GM23248 (cell line): ENCODE measurements around the gene EFEMP2. TPM values are rescaled to one million over a fixed set of nuclear protein-coding genes. Genes with fewer than 3 reads are reported as not detected.

Source experiments
- DNase-seq: peaks from one replicate; pipeline ENCODE4 v3.0.0-alpha.2; 2015
- H2AFZ ChIP-seq: fragments of 200-600 bp; sonication (generic); 2 replicates; pipeline ENCODE4 v1.6.1; 2016; ENCODE audit warnings: antibody characterized with exemption
- H3F3A ChIP-seq: fragments of 200-600 bp; sonication (generic); 2 replicates; pipeline ENCODE4 v1.6.1; 2016; ENCODE audit warnings: mild to moderate bottlenecking, antibody characterized with exemption, mixed run types; ENCODE audit not compliant: insufficient read depth
- H3K27ac ChIP-seq: fragments of 200-600 bp; sonication (generic); 2 replicates; pipeline ENCODE4 v1.5.1; 2016; ENCODE audit warnings: mild to moderate bottlenecking
- H3K27me3 ChIP-seq: fragments of 200-600 bp; sonication (generic); replicated peaks from 2 replicates; pipeline ENCODE4 v1.6.1; 2016; ENCODE audit warnings: mild to moderate bottlenecking; ENCODE audit not compliant: insufficient read depth
- H3K36me3 ChIP-seq: fragments of 200-600 bp; sonication (generic); 2 replicates; pipeline ENCODE4 v1.6.1; 2016; ENCODE audit warnings: low read depth, mild to moderate bottlenecking
- H3K4me1 ChIP-seq: fragments of 200-600 bp; sonication (generic); 2 replicates; pipeline ENCODE4 v1.6.1; 2016; ENCODE audit warnings: mild to moderate bottlenecking; ENCODE audit not compliant: insufficient read depth
- H3K4me2 ChIP-seq: fragments of 200-600 bp; sonication (generic); one replicate; pipeline ENCODE4 v1.6.1; 2016; ENCODE audit warnings: mild to moderate bottlenecking; ENCODE audit not compliant: unreplicated experiment
- H3K4me3 ChIP-seq: fragments of 200-600 bp; sonication (generic); 2 replicates; pipeline ENCODE4 v1.5.1; 2016; ENCODE audit warnings: mild to moderate bottlenecking
- H3K79me2 ChIP-seq: fragments of 200-600 bp; sonication (generic); 2 replicates; pipeline ENCODE4 v1.6.1; 2016; ENCODE audit warnings: mild to moderate bottlenecking; ENCODE audit not compliant: insufficient read depth
- H3K9ac ChIP-seq: fragments of 200-600 bp; sonication (generic); 2 replicates; pipeline ENCODE4 v1.6.1; 2016; ENCODE audit warnings: mild to moderate bottlenecking
- H3K9me2 ChIP-seq: fragments of 200-600 bp; sonication (generic); 2 replicates; pipeline ENCODE4 v1.6.1; 2016; ENCODE audit warnings: mixed run types, mild to moderate bottlenecking, moderate library complexity; ENCODE audit not compliant: insufficient read depth
- H3K9me3 ChIP-seq: fragments of 200-600 bp; sonication (generic); one replicate; pipeline ENCODE4 v1.6.1; 2017; ENCODE audit warnings: low read depth
- H4K20me1 ChIP-seq: fragments of 200-600 bp; sonication (generic); 2 replicates; pipeline ENCODE4 v1.6.0; 2016; ENCODE audit not compliant: insufficient read depth
- EZH2 ChIP-seq: fragments of 200-600 bp; sonication (generic); IDR thresholded peaks from 2 replicates; pipeline ENCODE4 v1.6.1; 2018; ENCODE audit warnings: antibody characterized with exemption, mild to moderate bottlenecking; ENCODE audit not compliant: insufficient read depth, poor library complexity, severe bottlenecking
- EZH2phosphoT487 ChIP-seq: fragments of 200-600 bp; sonication (generic); IDR thresholded peaks from 2 replicates; pipeline ENCODE4 v1.6.1; 2018; ENCODE audit warnings: antibody characterized with exemption, moderate library complexity, mild to moderate bottlenecking, low read depth; ENCODE audit not compliant: insufficient read depth
- WGBS, 2 experiments: methylation state at CpG; one replicate each; pipeline ENCODE4 v1.1.6; 2015 to 2017; ENCODE audit warnings: low lambda C conversion rate in 2 of 2, low coverage in 1 of 2; ENCODE audit errors: missing lambda C conversion rate in 2 of 2; 5-methylcytosine and 5-hydroxymethylcytosine counted together
- in situ Hi-C: fragments of 300-500 bp; cut with MboI; formaldehyde crosslinking; loops from 2 replicates; pipeline ENCODE4 v1.15.0; 2020
- polyA plus RNA-seq: library from polyadenylated mRNA; unstranded; fragments of >200 nt; fragmentation: Nextera tagmentation; extraction: Ambion mirVana; gene quantifications from 2 replicates; pipeline ENCODE4 v1.2.1, GENCODE V29; 2016
- total RNA-seq: library from RNA; depleted of rRNA; stranded (reverse); fragments of >200 nt; shearing (Covaris generic); gene quantifications from 2 replicates; pipeline ENCODE4 v1.2.3, GENCODE V29; 2014

The EFEMP2 gene
- total and polyA plus RNA-seq, 2 experiments from 2014 or later = 308 to 520 TPM

- Histone ChIP-seq H3K36me3 (peaks cover 14% of the 10 kb centered on the region; the same call in 1 of the 2 replicates), H3K27me3 (no peaks in the 10 kb centered on the region), H3K4me1 (peaks cover 18% of the 10 kb centered on the region), H3K9me2 (no peaks in the 10 kb centered on the region), H3K9me3 (no peaks in the 10 kb centered on the region), H4K20me1 (no peaks in the 10 kb centered on the region), H3K79me2 (peaks cover 48% of the 10 kb centered on the region), H3K9ac (no peak overlapping the region), H3F3A (peaks cover 33% of the 10 kb centered on the region), H3K27ac (no peak overlapping the region), H2AFZ (no peak overlapping the region), H3K4me2 (no peak overlapping the region), H3K4me3 (no peak overlapping the region)
- WGBS, 2 experiments = 18 to 23% methylated on average over 9 of the region's 9 CpGs
- in situ Hi-C loops = loop anchor here (10.0 kb wide), 1 partner anchor 100 kb away; no protein-coding TSS in a partner anchor
- no peak for TF ChIP-seq EZH2
- no peak for TF ChIP-seq EZH2phosphoT487
- DNase-seq = peak; percentile 75
These were observed 12.1 kb upstream of the EFEMP2 start for GRCh38 chr11:65884716-65885092.

- Histone ChIP-seq H3K9ac (no peak overlapping the region), H3K27ac (no peak overlapping the region), H3K4me1 (peaks cover 12% of the 10 kb centered on the region), H3K36me3 (peaks cover 14% of the 10 kb centered on the region; the same call in 1 of the 2 replicates), H3K4me2 (no peak overlapping the region), H3K4me3 (no peak overlapping the region), H3K9me2 (no peaks in the 10 kb centered on the region), H4K20me1 (no peaks in the 10 kb centered on the region), H3K79me2 (peaks cover 48% of the 10 kb centered on the region), H3F3A (peaks cover 26% of the 10 kb centered on the region), H2AFZ (no peak overlapping the region), H3K27me3 (no peaks in the 10 kb centered on the region), H3K9me3 (no peaks in the 10 kb centered on the region)
- TF ChIP-seq EZH2 = no peak
- TF ChIP-seq EZH2phosphoT487 = no peak
- 80% methylated on average over 28 of the region's 28 CpGs for WGBS, 2 experiments
- in situ Hi-C loops = loop anchor here (10.0 kb wide), 1 partner anchor 101 kb away; no protein-coding TSS in a partner anchor
- DNase-seq = no peak
These were observed 11.5 kb upstream of the EFEMP2 start for GRCh38 chr11:65883786-65884715.

- WGBS, 2 experiments = 88 to 95% methylated on average over 9 to 13 of the region's 13 CpGs
- no peak overlapping the region for H3K27ac ChIP-seq
- H3F3A ChIP-seq = peaks cover 21% of the 10 kb centered on the region
- TF ChIP-seq EZH2phosphoT487 (no peak), EZH2 (no peak)
- H3K79me2 ChIP-seq = peaks cover 48% of the 10 kb centered on the region
- no peaks in the 10 kb centered on the region for H4K20me1 ChIP-seq
- no peak for DNase-seq
- H3K27me3 ChIP-seq = no peaks in the 10 kb centered on the region
- H3K4me2 ChIP-seq = no peak overlapping the region
- in situ Hi-C loops = loop anchor here (10.0 kb wide), 1 partner anchor 102 kb away; no protein-coding TSS in a partner anchor
- no peaks in the 10 kb centered on the region for H3K9me2 ChIP-seq
- H3K9ac ChIP-seq = no peak overlapping the region
- H2AFZ ChIP-seq = no peak overlapping the region
- H3K4me1 ChIP-seq = peaks cover 12% of the 10 kb centered on the region
- H3K9me3 ChIP-seq = no peaks in the 10 kb centered on the region
- peaks cover 14% of the 10 kb centered on the region; the same call in 1 of the 2 replicates for H3K36me3 ChIP-seq
- no peak overlapping the region for H3K4me3 ChIP-seq
These were observed 10.6 kb upstream of the EFEMP2 start for GRCh38 chr11:65883058-65883761.
